ENCODE data around the gene WIZ.
A peak's percentile ranks its signal among the peaks of the same experiment; 100 is the strongest.

Gene WIZ

GRCh38 chr19:15393963-15394362 is 55.8 kb downstream of the WIZ start:
- Histone ChIP-seq H3K4me3 (ENCODE audit: control insufficient read depth in 1 of 7, extremely low read depth in 1 of 7, insufficient read depth in 4 of 7, low read depth in 2 of 7, low read length in 6 of 7) (no peak overlapping the region), H3K36me3 (ENCODE audit: control insufficient read depth in 4 of 4, insufficient read depth in 4 of 4, low read length in 3 of 4) (peaks cover 21 to 73% (median 42%) of the 10 kb centered on the region in 4 experiments), H3K27me3 (replicated peaks in 2 of 5; ENCODE audit: control insufficient read depth in 4 of 5, insufficient read depth in 5 of 5, low read length in 4 of 5) (no peaks in the 10 kb centered on the region), H3K4me1 (ENCODE audit: control extremely low read depth in 1 of 4, control insufficient read depth in 4 of 4, insufficient read depth in 4 of 4, low read length in 3 of 4) (peaks cover 0 to 2% (median 0%) of the 10 kb centered on the region in 4 experiments), H3K9me3 (ENCODE audit: control extremely low read depth in 1 of 5, control insufficient read depth in 4 of 5, insufficient read depth in 2 of 5, low read depth in 1 of 5, low read length in 4 of 5) (no peaks in the 10 kb centered on the region), H3K27ac (ENCODE audit: insufficient read depth in 1 of 2, low read depth in 1 of 2, low read length in 2 of 2, poor library complexity in 1 of 2, severe bottlenecking in 2 of 2) (no peak overlapping the region)
- DNase-seq, result no peak
- ChIA-PET POLR2A (no interaction called here), CTCF (interaction anchor here (0.6 kb wide), 1 partner anchor 514 kb away, joined by 3 read pairs; no protein-coding TSS in a partner anchor)

DNA sequence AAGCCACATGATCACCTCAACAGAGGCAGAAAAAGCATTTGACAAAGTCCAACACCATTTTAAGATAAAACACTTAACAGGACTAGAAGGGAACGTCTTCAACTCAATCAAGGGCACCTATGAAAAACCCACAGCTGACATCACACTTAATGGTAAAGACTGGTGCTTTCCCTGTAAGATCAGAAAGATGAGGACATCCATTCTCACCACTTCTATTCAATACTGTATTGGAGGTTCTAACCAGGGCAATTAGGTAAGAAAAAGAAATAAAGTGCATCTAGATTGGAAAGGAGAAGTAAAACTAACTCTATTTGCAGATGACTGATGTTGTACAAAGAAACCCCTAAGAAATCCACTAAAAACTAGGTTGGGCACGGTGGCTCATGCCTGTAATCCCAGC is 58.9 kb downstream of the WIZ start:
- H3K9me3 ChIP-seq (ENCODE audit: control extremely low read depth in 1 of 5, control insufficient read depth in 4 of 5, insufficient read depth in 2 of 5, low read depth in 1 of 5, low read length in 4 of 5), result no peaks in the 10 kb centered on the region
- H3K4me3 ChIP-seq (ENCODE audit: control insufficient read depth in 1 of 7, extremely low read depth in 1 of 7, insufficient read depth in 4 of 7, low read depth in 2 of 7, low read length in 6 of 7), result no peak overlapping the region
- CTCF ChIA-PET, result no interaction called here
- POLR2A ChIA-PET, result no interaction called here
- peaks cover 12 to 49% (median 26%) of the 10 kb centered on the region in 4 experiments for H3K36me3 ChIP-seq (ENCODE audit: control insufficient read depth in 4 of 4, insufficient read depth in 4 of 4, low read length in 3 of 4)
- WGBS (ENCODE audit: insufficient coverage), result no CpG with 5 or more reads among the region's 2 CpGs
- no peaks in the 10 kb centered on the region for H3K27me3 ChIP-seq (replicated peaks in 2 of 5; ENCODE audit: control insufficient read depth in 4 of 5, insufficient read depth in 5 of 5, low read length in 4 of 5)
- DNase-seq, result no peak
- H3K27ac ChIP-seq (ENCODE audit: insufficient read depth in 1 of 2, low read depth in 1 of 2, low read length in 2 of 2, poor library complexity in 1 of 2, severe bottlenecking in 2 of 2), result no peak overlapping the region
- peaks cover 0 to 2% (median 0%) of the 10 kb centered on the region in 4 experiments for H3K4me1 ChIP-seq (ENCODE audit: control extremely low read depth in 1 of 4, control insufficient read depth in 4 of 4, insufficient read depth in 4 of 4, low read length in 3 of 4)

GRCh38 chr19:15381864-15382263 is 67.9 kb downstream of the WIZ start:
- 100% methylated on average over 3 of the region's 6 CpGs for WGBS (ENCODE audit: insufficient coverage)
- POLR2A ChIA-PET, result no interaction called here
- no peak for DNase-seq
- Histone ChIP-seq H3K27me3 (replicated peaks in 2 of 5; ENCODE audit: control insufficient read depth in 4 of 5, insufficient read depth in 5 of 5, low read length in 4 of 5) (no peaks in the 10 kb centered on the region), H3K9me3 (ENCODE audit: control extremely low read depth in 1 of 5, control insufficient read depth in 4 of 5, insufficient read depth in 2 of 5, low read depth in 1 of 5, low read length in 4 of 5) (no peaks in the 10 kb centered on the region), H3K4me3 (ENCODE audit: control insufficient read depth in 1 of 7, extremely low read depth in 1 of 7, insufficient read depth in 4 of 7, low read depth in 2 of 7, low read length in 6 of 7) (no peak overlapping the region), H3K4me1 (ENCODE audit: control extremely low read depth in 1 of 4, control insufficient read depth in 4 of 4, insufficient read depth in 4 of 4, low read length in 3 of 4) (peaks cover 2 to 24% (median 24%) of the 10 kb centered on the region in 4 experiments), H3K27ac (ENCODE audit: insufficient read depth in 1 of 2, low read depth in 1 of 2, low read length in 2 of 2, poor library complexity in 1 of 2, severe bottlenecking in 2 of 2) (no peak overlapping the region), H3K36me3 (ENCODE audit: control insufficient read depth in 4 of 4, insufficient read depth in 4 of 4, low read length in 3 of 4) (peaks cover 0 to 12% (median 5%) of the 10 kb centered on the region in 4 experiments)
- CTCF ChIA-PET, result no interaction called here

DNA sequence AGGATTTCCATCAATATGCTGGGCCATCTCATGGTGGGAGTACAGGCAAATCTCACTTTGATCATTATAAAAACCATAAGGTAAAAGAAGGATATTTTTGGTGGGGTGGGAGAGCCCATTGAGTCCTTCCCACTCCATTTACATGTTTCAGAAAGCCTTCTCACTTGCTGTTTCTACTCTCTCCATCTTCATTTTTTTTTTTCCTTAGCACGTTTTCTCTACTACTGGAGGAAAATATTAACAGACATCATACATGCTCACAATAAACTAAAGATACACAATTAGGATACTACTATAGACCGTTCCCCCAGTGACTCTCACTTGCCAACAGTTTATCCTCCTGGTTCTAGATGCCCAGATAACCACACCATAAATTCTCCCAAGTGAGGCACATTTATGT is 68.3 kb downstream of the WIZ start:
- Histone ChIP-seq H3K9me3 (ENCODE audit: control extremely low read depth in 1 of 5, control insufficient read depth in 4 of 5, insufficient read depth in 2 of 5, low read depth in 1 of 5, low read length in 4 of 5) (no peaks in the 10 kb centered on the region), H3K27me3 (replicated peaks in 2 of 5; ENCODE audit: control insufficient read depth in 4 of 5, insufficient read depth in 5 of 5, low read length in 4 of 5) (no peaks in the 10 kb centered on the region), H3K4me3 (ENCODE audit: control insufficient read depth in 1 of 7, extremely low read depth in 1 of 7, insufficient read depth in 4 of 7, low read depth in 2 of 7, low read length in 6 of 7) (no peak overlapping the region), H3K27ac (ENCODE audit: insufficient read depth in 1 of 2, low read depth in 1 of 2, low read length in 2 of 2, poor library complexity in 1 of 2, severe bottlenecking in 2 of 2) (peak overlapping the region in 1 of 2 experiments; percentile 70), H3K4me1 (ENCODE audit: control extremely low read depth in 1 of 4, control insufficient read depth in 4 of 4, insufficient read depth in 4 of 4, low read length in 3 of 4) (peaks cover 2 to 28% (median 26%) of the 10 kb centered on the region in 4 experiments), H3K36me3 (ENCODE audit: control insufficient read depth in 4 of 4, insufficient read depth in 4 of 4, low read length in 3 of 4) (peaks cover 0 to 11% (median 4%) of the 10 kb centered on the region in 4 experiments)
- CTCF ChIA-PET, result no interaction called here
- no peak for DNase-seq
- WGBS (ENCODE audit: insufficient coverage), result 95% methylated on average over 2 of the region's 2 CpGs
- POLR2A ChIA-PET, result no interaction called here

- Histone ChIP-seq H3K9me3 (ENCODE audit: control extremely low read depth in 1 of 5, control insufficient read depth in 4 of 5, insufficient read depth in 2 of 5, low read depth in 1 of 5, low read length in 4 of 5) (no peaks in the 10 kb centered on the region), H3K36me3 (ENCODE audit: control insufficient read depth in 4 of 4, insufficient read depth in 4 of 4, low read length in 3 of 4) (peaks cover 0 to 10% (median 3%) of the 10 kb centered on the region in 4 experiments), H3K4me3 (ENCODE audit: control insufficient read depth in 1 of 7, extremely low read depth in 1 of 7, insufficient read depth in 4 of 7, low read depth in 2 of 7, low read length in 6 of 7) (peak overlapping the region; percentile 63 to 100 (median 96)), H3K27me3 (replicated peaks in 2 of 5; ENCODE audit: control insufficient read depth in 4 of 5, insufficient read depth in 5 of 5, low read length in 4 of 5) (no peaks in the 10 kb centered on the region), H3K27ac (ENCODE audit: insufficient read depth in 1 of 2, low read depth in 1 of 2, low read length in 2 of 2, poor library complexity in 1 of 2, severe bottlenecking in 2 of 2) (peak overlapping the region; percentile 25 to 70), H3K4me1 (ENCODE audit: control extremely low read depth in 1 of 4, control insufficient read depth in 4 of 4, insufficient read depth in 4 of 4, low read length in 3 of 4) (peaks cover 2 to 28% (median 26%) of the 10 kb centered on the region in 4 experiments)
- ChIA-PET POLR2A (interaction anchor here (1.0 to 1.9 kb wide), 4 partner anchors 10 to 84 kb away, joined by 3 to 8 read pairs (median 4); partner anchors contain the start of gene AKAP8L), CTCF (interaction anchor here (0.8 to 2.0 kb wide), 11 partner anchors 9 to 176 kb away, joined by 3 to 6 read pairs (median 3); partner anchors contain the start of gene AKAP8L)
- WGBS (ENCODE audit: insufficient coverage), result 3% methylated on average over 30 of the region's 56 CpGs
- DNase-seq, result no peak
Measured at GRCh38 chr19:15379999-15380647, 69.6 kb downstream of the WIZ start.

DNA sequence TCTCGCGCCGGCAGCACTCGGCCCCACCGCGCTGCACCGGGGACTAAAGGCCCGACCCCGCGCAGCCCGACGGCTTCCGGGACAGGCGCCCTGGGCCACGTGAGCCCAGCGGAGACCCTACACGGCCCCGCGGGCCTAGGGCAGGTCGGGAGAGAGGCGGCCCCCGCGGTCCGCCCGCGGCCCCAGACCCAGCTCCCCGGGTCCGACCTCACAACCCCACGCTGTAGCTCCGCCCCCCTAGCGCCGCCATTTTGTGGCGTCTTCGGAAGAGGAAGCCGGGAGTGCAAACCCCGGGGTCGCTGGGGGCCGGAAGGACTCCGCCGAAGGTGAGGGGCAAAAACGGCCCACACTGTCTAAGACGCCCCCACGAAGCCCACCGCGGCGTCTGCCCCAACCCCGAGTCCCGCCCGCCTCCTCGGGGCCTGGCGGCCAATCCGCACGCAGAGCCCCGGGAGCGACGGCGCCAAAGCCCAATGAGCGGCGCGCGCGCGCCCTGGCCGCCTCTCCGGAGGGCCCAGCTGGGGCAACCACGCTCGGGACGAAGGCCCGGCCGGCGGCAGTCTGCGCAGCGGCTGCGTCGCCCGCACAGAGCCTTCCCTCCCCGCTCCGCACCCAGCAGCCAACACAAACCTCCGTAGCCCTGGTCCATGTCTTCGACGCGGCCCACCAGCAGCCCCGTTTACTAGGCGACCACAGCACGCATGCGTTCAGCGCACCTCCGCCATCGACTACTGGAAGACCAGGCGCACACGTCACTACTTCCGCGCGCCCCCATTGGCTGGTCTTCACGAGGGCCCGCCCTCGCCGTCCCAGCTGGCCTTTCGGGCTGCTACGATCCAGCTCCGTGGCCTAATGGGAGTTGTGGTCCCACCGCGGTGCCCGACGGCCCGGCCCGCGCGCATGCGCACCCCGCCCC is 70.4 kb downstream of the WIZ start, which contains the start of gene AKAP8:
Gene AKAP8, minus strand, starts transcription at position 705 of the 916 bp plus-strand sequence. Its CDS starts 56 bp downstream, at position 649.
- POLR2A ChIA-PET, result interaction anchor here (0.6 to 1.9 kb wide), 8 partner anchors 9 to 116 kb away, joined by 3 to 8 read pairs (median 4); partner anchors contain the start of gene AKAP8L
- Histone ChIP-seq H3K36me3 (ENCODE audit: control insufficient read depth in 4 of 4, insufficient read depth in 4 of 4, low read length in 3 of 4) (peaks cover 0 to 18% (median 5%) of the 10 kb centered on the region in 4 experiments), H3K4me1 (ENCODE audit: control extremely low read depth in 1 of 4, control insufficient read depth in 4 of 4, insufficient read depth in 4 of 4, low read length in 3 of 4) (peaks cover 2 to 28% (median 26%) of the 10 kb centered on the region in 4 experiments), H3K27ac (ENCODE audit: insufficient read depth in 1 of 2, low read depth in 1 of 2, low read length in 2 of 2, poor library complexity in 1 of 2, severe bottlenecking in 2 of 2) (peak within 1 kb of the TSS; percentile 88 to 97), H3K27me3 (replicated peaks in 2 of 5; ENCODE audit: control insufficient read depth in 4 of 5, insufficient read depth in 5 of 5, low read length in 4 of 5) (no peaks in the 10 kb centered on the region), H3K4me3 (ENCODE audit: control insufficient read depth in 1 of 7, extremely low read depth in 1 of 7, insufficient read depth in 4 of 7, low read depth in 2 of 7, low read length in 6 of 7) (peak within 1 kb of the TSS; percentile 85 to 100 (median 99)), H3K9me3 (ENCODE audit: control extremely low read depth in 1 of 5, control insufficient read depth in 4 of 5, insufficient read depth in 2 of 5, low read depth in 1 of 5, low read length in 4 of 5) (no peaks in the 10 kb centered on the region)
- DNase-seq, result peak; percentile 98 to 99 (median 99)
- under 1% methylated on average over 86 of the region's 111 CpGs for WGBS (ENCODE audit: insufficient coverage)
- CTCF ChIA-PET, result interaction anchor here (0.8 to 2.0 kb wide), 13 partner anchors 8 to 176 kb away, joined by 3 to 6 read pairs (median 3); partner anchors contain the start of gene AKAP8L

Data from common myeloid progenitor, CD34-positive (primary cell).